HTR-8/SVneo (cell line): ENCODE results near the gene AIMP1.
A peak's percentile ranks its signal among the peaks of the same experiment; 100 is the strongest.

Source experiments
- DNase-seq: peaks from one replicate; pipeline ENCODE4 v3.0.0; 2011; ENCODE audit warnings: low spot score, mixed read lengths; ENCODE audit not compliant: insufficient read length
- FAIRE-seq: peaks from 2 replicates; lab custom pipeline; 2011; peaks lifted over from hg19 to GRCh38; lab: Jason Lieb, UNC

The AIMP1 gene

GRCh38 chr4:106343865-106344646 is 27.7 kb downstream of the AIMP1 start:
- FAIRE-seq (no peak), DNase-seq (no peak)

GRCh38 chr4:106344647-106344970 is 28.3 kb downstream of the AIMP1 start:
- no peak for FAIRE-seq
- DNase-seq = no peak

GRCh38 chr4:106347167-106347566 is 30.8 kb downstream of the AIMP1 start:
- DNase-seq = no peak
- no peak for FAIRE-seq

GRCh38 chr4:106351016-106351415 is 34.7 kb downstream of the AIMP1 start:
- no peak for FAIRE-seq

GRCh38 chr4:106353786-106354185 is 37.4 kb downstream of the AIMP1 start:
- FAIRE-seq = no peak
- DNase-seq = no peak

More at GRCh38 chr4:106351016-106351415, 34.7 kb downstream of the AIMP1 start:
- DNase-seq = no peak

GRCh38 chr4:106355193-106355592 is 38.8 kb downstream of the AIMP1 start:
- DNase-seq (no peak), FAIRE-seq (no peak)

GRCh38 chr4:106358899-106359298 is 42.5 kb downstream of the AIMP1 start:
- DNase-seq (no peak), FAIRE-seq (no peak)

- DNase-seq (no peak), FAIRE-seq (no peak)
Measured at GRCh38 chr4:106362086-106362825, 45.9 kb downstream of the AIMP1 start.

- DNase-seq = no peak
- FAIRE-seq = no peak
Measured at GRCh38 chr4:106364282-106364681, 47.9 kb downstream of the AIMP1 start.

GRCh38 chr4:106365613-106366012 is 49.3 kb downstream of the AIMP1 start:
- DNase-seq (peak; percentile 17), FAIRE-seq (no peak)

GRCh38 chr4:106366026-106366425 is 49.7 kb downstream of the AIMP1 start:
- no peak for DNase-seq
- FAIRE-seq = no peak

- DNase-seq (no peak), FAIRE-seq (no peak)
Measured at GRCh38 chr4:106367072-106367471, 50.7 kb downstream of the AIMP1 start.

GRCh38 chr4:106368678-106369077 is 52.3 kb downstream of the AIMP1 start, which contains the start of gene GIMD1:
GIMD1 (minus strand) TSS chr4:106368778; CDS start chr4:106367435, 1,343 bp downstream.
- no peak for FAIRE-seq

GRCh38 chr4:106369456-106370060 is 53.2 kb downstream of the AIMP1 start:
- DNase-seq = peak; percentile 7
- no peak for FAIRE-seq

More at GRCh38 chr4:106368678-106369077, 52.3 kb downstream of the AIMP1 start, which contains the start of gene GIMD1:
- no peak for DNase-seq

- no peak for DNase-seq
- no peak for FAIRE-seq
Measured at GRCh38 chr4:106370214-106370613, 53.9 kb downstream of the AIMP1 start.

- no peak for FAIRE-seq
Measured at GRCh38 chr4:106371161-106371560, 54.8 kb downstream of the AIMP1 start.

GRCh38 chr4:106373026-106373425 is 56.7 kb downstream of the AIMP1 start:
- FAIRE-seq (no peak), DNase-seq (no peak)

More at GRCh38 chr4:106371161-106371560, 54.8 kb downstream of the AIMP1 start:
- DNase-seq = no peak

GRCh38 chr4:106380179-106380578 is 63.8 kb downstream of the AIMP1 start:
- DNase-seq (no peak), FAIRE-seq (no peak)

- no peak for DNase-seq
- FAIRE-seq = no peak
Measured at GRCh38 chr4:106384878-106385277, 68.5 kb downstream of the AIMP1 start.

- FAIRE-seq (no peak), DNase-seq (no peak)
Measured at GRCh38 chr4:106385853-106386393, 69.6 kb downstream of the AIMP1 start.

- no peak for FAIRE-seq
- DNase-seq = no peak
Measured at GRCh38 chr4:106395582-106395981, 79.2 kb downstream of the AIMP1 start.
